ENCODE results near the gene CXCL14.

CXCL14 gene

GRCh38 chr5:135589152-135589551 is 10.4 kb upstream of the CXCL14 start:
- no peak for TF ChIP-seq POLR2A (IDR thresholded peaks at IDR 0.05; ENCODE audit: low read depth, low read length)
- no peak for FAIRE-seq
- no peak for DNase-seq (ENCODE audit: insufficient read length, low spot score)

- TF ChIP-seq POLR2A (IDR thresholded peaks at IDR 0.05; ENCODE audit: low read depth, low read length): no peak
- DNase-seq (ENCODE audit: insufficient read length, low spot score) (no peak), FAIRE-seq (no peak)
Measured at GRCh38 chr5:135587721-135588663, 9.2 kb upstream of the CXCL14 start.

DNA sequence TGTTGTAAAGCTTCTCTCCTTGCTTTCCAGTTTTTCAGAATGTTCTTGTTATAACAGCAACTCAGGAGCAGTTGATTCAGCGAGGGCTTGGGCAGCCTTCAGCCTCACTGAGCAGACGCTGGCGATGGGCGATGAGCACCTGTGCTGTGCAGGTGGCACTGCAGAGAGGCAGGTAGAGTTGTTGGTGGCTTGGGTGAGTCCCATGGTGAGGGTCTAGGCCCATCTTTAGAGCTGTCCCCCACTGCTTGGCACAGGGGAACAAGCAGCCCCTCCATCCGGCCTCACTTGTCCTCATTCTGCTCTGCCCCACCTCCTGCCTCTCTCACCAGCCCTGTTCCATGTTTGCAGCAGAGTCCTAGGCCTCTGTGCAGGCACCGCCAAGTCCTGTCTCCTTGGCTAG is 6.1 kb upstream of the CXCL14 start:
- FAIRE-seq (no peak), DNase-seq (ENCODE audit: insufficient read length, low spot score) (no peak)
- no peak for TF ChIP-seq POLR2A (IDR thresholded peaks at IDR 0.05; ENCODE audit: low read depth, low read length)

DNA sequence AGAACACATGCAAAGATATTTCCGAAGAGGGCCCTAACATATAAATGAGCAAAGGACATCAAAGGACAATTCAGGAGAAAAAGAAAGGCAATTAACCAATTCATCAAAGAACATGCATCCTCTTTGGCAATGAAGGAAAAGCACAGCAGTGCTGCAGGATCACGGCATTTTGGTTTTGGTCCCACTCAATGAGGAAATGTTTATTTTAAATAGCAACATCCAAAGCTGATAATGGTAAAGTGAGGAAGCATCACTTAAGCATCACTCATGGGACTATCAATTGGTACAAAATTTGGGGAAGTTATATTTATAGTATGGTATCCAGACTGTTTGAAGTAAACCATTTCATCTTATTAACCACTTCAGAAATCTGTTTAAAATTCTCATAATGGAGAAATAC is 5.5 kb upstream of the CXCL14 start:
- DNase-seq (ENCODE audit: insufficient read length, low spot score) (no peak), FAIRE-seq (no peak)
- TF ChIP-seq POLR2A (IDR thresholded peaks at IDR 0.05; ENCODE audit: low read depth, low read length): no peak

DNA sequence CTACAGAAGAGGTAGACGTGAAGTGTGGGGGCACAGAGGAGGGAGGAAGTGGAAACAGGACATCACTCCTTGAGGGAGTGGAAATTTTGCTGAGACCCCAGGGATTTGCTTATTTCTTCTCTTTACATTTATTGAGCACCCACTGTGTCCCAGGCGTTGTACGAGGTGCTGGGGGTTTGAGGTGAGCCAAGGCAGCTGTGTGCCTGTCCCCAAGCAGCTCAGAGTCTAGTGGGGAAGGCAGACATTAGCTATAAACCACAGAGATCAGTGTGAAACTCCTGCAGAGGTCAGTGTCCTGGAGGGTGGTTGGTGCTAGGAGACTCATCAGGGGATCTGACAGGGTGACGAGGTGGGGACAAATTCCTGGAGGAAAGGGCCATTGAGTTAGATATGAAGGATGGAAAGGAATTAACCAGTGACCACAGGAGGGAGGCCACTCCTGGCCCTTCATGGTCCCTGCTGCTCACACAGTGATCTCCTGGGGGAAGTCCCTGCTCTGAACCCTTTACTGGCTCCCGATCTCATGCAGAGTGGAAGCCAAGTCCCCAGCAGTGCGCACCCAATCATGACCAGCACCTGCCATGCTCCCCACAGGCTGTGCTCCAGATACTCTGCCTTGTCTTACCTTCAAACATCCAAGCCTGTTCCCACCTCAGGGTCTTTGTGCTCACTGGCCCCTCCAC is 3.4 kb upstream of the CXCL14 start:
- DNase-seq (ENCODE audit: insufficient read length, low spot score) (no peak), FAIRE-seq (no peak)
- TF ChIP-seq POLR2A (IDR thresholded peaks at IDR 0.05; ENCODE audit: low read depth, low read length): no peak

DNA sequence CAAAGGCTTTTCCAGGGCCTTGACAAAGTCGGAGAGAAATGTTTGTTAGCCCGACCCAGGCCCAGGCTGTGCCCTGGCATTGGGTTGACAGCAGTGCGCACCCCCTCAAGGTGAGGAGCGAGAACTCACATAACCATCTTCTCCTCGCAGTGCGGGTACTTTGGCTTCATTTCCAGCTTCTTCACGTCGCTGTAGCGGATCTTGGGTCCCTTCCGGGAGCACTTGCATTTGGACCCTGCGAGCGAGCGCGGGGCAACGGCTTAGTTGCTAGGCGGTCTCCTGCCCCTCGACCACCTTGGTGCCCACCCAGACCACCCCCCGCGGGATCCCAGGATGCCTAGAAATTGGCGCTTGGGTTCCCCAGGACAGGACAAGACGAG is 496 bp downstream of the CXCL14 start:
- no peak for TF ChIP-seq POLR2A (IDR thresholded peaks at IDR 0.05; ENCODE audit: low read depth, low read length)
- FAIRE-seq: no peak
- no peak for DNase-seq (ENCODE audit: insufficient read length, low spot score)

DNA sequence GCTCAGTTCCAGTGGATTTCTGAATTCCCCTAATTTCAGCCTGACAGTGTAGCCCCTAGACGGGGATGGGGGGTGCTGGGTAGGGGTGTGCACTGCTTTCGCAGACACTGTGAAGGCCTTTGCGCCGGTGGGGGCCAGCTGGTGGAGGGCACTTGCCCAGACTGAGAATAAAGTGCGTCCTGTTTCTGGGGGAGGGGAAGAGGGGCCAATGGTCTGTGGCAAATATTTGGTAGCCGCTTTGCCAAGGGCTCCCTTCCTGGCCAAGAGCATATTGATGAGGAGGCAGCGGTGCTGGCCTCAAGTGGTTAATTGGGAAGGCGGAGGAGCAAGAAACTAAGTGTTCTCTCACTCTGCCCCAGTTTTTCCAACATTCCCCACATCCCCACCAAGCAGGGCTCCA is 1.4 kb downstream of the CXCL14 start:
- FAIRE-seq: no peak
- DNase-seq (ENCODE audit: insufficient read length, low spot score): no peak
- no peak for TF ChIP-seq POLR2A (IDR thresholded peaks at IDR 0.05; ENCODE audit: low read depth, low read length)

- DNase-seq (ENCODE audit: insufficient read length, low spot score) (peak; percentile 75), FAIRE-seq (peak; percentile 61)
- TF ChIP-seq POLR2A (IDR thresholded peaks at IDR 0.05; ENCODE audit: low read depth, low read length): no peak
Measured at GRCh38 chr5:135576075-135576599, 2.7 kb downstream of the CXCL14 start.

- no peak for FAIRE-seq
- TF ChIP-seq POLR2A (IDR thresholded peaks at IDR 0.05; ENCODE audit: low read depth, low read length): no peak
Measured at GRCh38 chr5:135574493-135574892, 4.3 kb downstream of the CXCL14 start.

GRCh38 chr5:135571902-135572301 is 6.9 kb downstream of the CXCL14 start:
- DNase-seq (ENCODE audit: insufficient read length, low spot score) (no peak), FAIRE-seq (no peak)
- no peak for TF ChIP-seq POLR2A (IDR thresholded peaks at IDR 0.05; ENCODE audit: low read depth, low read length)

More at GRCh38 chr5:135574493-135574892, 4.3 kb downstream of the CXCL14 start:
- DNase-seq (ENCODE audit: insufficient read length, low spot score): no peak

DNA sequence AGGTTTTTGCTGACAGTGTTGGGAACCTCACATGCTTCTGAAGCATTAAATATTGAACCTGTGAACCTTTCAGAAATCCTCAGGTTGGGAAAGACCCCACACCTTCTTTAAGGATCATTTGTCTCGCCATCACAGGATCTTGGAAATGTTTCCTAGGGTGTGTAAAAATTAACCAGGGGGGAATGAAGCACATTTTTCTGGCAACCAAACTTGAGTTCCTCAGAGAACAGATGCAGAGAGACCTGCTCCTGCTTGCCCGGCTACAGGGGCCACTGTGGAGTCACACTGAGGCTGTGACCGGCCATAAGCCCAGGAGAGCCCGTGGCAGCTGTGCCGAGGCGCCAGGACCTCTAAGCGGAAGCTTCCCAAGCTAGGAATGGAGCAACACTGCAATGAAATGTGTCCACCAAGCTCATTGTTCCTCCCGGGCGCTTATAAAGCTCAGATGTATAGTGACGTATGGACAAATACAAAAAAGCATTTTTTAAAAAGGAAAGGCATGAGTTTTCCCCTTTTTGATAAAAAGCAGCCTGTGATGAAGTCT is 7.7 kb downstream of the CXCL14 start:
- no peak for FAIRE-seq

DNA sequence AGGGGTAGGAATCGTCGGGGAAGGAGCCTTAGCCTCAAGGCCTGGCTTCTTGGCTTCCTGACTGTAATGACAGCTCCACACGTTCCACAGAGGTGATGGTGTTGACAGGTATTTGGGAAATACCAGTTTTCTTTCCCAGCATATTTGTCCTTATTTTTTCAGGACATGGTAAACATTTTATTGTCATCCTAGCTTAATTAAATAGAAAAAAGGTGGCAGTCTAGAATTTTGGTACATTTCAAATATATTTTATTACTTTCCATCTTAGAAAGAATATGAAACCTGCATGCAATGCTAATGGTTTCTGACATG is 8.4 kb downstream of the CXCL14 start:
- no peak for TF ChIP-seq POLR2A (IDR thresholded peaks at IDR 0.05; ENCODE audit: low read depth, low read length)
- FAIRE-seq: no peak
- DNase-seq (ENCODE audit: insufficient read length, low spot score): no peak

More for the DNA sequence above, 7.7 kb downstream of the CXCL14 start:
- DNase-seq (ENCODE audit: insufficient read length, low spot score): no peak
- no peak for TF ChIP-seq POLR2A (IDR thresholded peaks at IDR 0.05; ENCODE audit: low read depth, low read length)

DNA sequence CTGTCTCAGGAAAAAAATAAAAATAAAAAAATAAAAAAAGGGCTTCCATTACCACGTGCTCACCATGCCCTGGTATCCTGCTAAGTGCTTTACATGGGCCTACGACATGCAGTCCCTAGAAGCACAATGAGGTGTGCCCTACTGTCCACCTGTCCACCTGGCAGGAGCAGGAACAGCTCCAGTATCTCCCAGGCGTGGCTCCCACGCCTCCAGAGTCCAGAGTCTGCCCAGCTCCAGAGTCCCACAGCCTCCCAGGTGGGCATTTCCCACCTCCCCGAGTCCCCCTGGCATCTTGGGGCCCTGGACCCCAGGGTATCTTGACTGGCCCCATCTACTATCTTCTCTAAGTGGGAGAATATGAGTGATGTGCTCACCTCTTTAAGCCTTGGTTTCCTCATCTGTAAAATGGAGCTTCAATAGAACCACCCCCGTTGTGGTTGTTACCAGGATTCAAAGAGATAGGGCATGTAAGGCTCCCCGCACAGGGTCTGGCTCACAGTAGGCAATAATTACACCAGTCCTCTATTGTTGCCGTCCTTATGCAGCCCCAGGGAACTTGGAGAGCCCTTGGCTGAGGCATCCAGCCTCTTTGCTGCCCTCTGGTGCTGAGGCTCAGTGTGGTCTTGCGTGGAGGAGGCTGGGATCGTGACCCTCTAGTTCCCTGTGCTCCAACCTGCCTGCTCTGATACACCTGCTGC is 8.9 kb downstream of the CXCL14 start:
- FAIRE-seq: no peak
- DNase-seq (ENCODE audit: insufficient read length, low spot score): peak; percentile 53
- no peak; the same call in 1 of the 2 replicates for TF ChIP-seq POLR2A (IDR thresholded peaks at IDR 0.05; ENCODE audit: low read depth, low read length)

- DNase-seq (ENCODE audit: insufficient read length, low spot score) (no peak), FAIRE-seq (no peak)
- no peak for TF ChIP-seq POLR2A (IDR thresholded peaks at IDR 0.05; ENCODE audit: low read depth, low read length)
Measured at GRCh38 chr5:135568923-135569360, 9.8 kb downstream of the CXCL14 start.

Measured in H54 (cell line).